GM12892 (cell line): ENCODE results near the gene ETV3.

Source experiments
- POLR2A ChIP-seq: IDR thresholded peaks from 2 replicates; pipeline ENCODE4 v1.6.1; 2011; ENCODE audit warnings: low read depth, low read length, control low read depth
- POLR2AphosphoS5 ChIP-seq: IDR thresholded peaks from 2 replicates; pipeline ENCODE4 v1.6.1; 2011; ENCODE audit warnings: low read depth, low read length, control low read depth

GRCh38 chr1:157150631-157151030 lies 12.4 kb upstream of the ETV3 start:
- no peak for TF ChIP-seq POLR2AphosphoS5
- TF ChIP-seq POLR2A: no peak
